GM12872 (cell line): ENCODE measurements around the gene GOLGA7B.

Source experiments
- CTCF ChIP-seq: IDR thresholded peaks from 3 replicates; pipeline ENCODE4 v1.5.1; 2011; ENCODE audit warnings: low read depth, mild to moderate bottlenecking, low read length, moderate library complexity; ENCODE audit not compliant: insufficient read depth

Gene GOLGA7B

GRCh38 chr10:97861924-97862323 lies 12.3 kb downstream of the GOLGA7B start:
- no peak for TF ChIP-seq CTCF

GRCh38 chr10:97863808-97864207 lies 14.2 kb downstream of the GOLGA7B start:
- no peak for TF ChIP-seq CTCF

- no peak for TF ChIP-seq CTCF
Measured at GRCh38 chr10:97865488-97865887, 15.8 kb downstream of the GOLGA7B start.

- no peak for TF ChIP-seq CTCF
Measured at GRCh38 chr10:97866524-97867219, 17.0 kb downstream of the GOLGA7B start.

- TF ChIP-seq CTCF: no peak
Measured at GRCh38 chr10:97867220-97867800, 17.7 kb downstream of the GOLGA7B start.

GRCh38 chr10:97868134-97868685 lies 18.6 kb downstream of the GOLGA7B start:
- no peak for TF ChIP-seq CTCF

GRCh38 chr10:97869091-97870042 lies 19.7 kb downstream of the GOLGA7B start:
- TF ChIP-seq CTCF: peak; percentile 83
